ENCODE data around the gene CPS1. TPM values are rescaled to one million over a fixed set of nuclear protein-coding genes. Genes with fewer than 3 reads are reported as not detected.

CPS1 gene
- total RNA-seq, 1 donor from 2014 or later = 4.4 TPM

DNA sequence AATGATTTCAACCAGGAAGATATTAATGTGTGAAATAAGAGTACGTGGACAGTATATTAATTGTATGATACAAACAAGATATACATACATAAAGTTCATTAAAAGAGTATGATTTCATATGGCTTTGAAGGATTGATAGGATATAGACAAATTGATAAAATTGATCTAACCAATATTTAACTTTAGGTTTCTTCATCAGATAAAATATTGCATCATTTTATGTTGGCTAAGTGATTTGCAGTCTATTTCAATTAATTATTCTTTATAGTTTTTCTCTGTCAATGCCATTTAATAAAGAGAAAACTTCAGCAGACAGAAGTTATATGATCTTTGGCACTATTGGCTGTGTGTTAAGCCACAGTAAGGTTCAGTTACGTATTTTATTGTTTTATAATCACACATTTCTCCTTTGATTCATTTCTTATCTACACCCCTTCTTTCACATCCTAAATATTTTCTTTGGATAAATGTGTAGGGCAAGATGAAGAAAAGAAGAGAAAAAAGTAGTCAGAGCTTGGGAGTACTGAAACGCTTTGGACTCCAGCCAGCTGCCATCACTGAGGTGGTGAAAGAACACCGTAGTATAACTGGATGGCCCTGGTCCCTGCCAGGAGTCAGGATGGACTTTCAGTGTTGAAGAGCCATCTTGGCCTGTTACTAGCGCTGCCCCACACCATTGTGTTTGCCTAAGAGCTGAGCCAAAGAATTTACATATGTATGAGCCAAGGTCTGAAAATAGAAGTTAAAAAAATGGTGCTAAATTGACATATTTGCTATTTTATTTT lies 9.8 kb upstream of the CPS1 start:
- Mint-ChIP-seq H3K27ac (no peak overlapping the region), H3K4me1 (peaks cover 10% of the 10 kb centered on the region), H3K9me3 (no peaks in the 10 kb centered on the region), H3K27me3 (ENCODE audit: low read depth) (peaks cover 1% of the 10 kb centered on the region), H3K4me3 (no peak overlapping the region), H3K36me3 (no peaks in the 10 kb centered on the region)
- TF ChIP-seq, protein P1, sequence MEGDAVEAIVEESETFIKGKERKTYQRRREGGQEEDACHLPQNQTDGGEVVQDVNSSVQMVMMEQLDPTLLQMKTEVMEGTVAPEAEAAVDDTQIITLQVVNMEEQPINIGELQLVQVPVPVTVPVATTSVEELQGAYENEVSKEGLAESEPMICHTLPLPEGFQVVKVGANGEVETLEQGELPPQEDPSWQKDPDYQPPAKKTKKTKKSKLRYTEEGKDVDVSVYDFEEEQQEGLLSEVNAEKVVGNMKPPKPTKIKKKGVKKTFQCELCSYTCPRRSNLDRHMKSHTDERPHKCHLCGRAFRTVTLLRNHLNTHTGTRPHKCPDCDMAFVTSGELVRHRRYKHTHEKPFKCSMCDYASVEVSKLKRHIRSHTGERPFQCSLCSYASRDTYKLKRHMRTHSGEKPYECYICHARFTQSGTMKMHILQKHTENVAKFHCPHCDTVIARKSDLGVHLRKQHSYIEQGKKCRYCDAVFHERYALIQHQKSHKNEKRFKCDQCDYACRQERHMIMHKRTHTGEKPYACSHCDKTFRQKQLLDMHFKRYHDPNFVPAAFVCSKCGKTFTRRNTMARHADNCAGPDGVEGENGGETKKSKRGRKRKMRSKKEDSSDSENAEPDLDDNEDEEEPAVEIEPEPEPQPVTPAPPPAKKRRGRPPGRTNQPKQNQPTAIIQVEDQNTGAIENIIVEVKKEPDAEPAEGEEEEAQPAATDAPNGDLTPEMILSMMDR (IDR thresholded peaks at IDR 0.05; ENCODE audit: unreplicated experiment) = no peak
- DNase-seq (ENCODE audit: low spot score in 2 of 2, unreplicated experiment in 2 of 2) = no peak

DNA sequence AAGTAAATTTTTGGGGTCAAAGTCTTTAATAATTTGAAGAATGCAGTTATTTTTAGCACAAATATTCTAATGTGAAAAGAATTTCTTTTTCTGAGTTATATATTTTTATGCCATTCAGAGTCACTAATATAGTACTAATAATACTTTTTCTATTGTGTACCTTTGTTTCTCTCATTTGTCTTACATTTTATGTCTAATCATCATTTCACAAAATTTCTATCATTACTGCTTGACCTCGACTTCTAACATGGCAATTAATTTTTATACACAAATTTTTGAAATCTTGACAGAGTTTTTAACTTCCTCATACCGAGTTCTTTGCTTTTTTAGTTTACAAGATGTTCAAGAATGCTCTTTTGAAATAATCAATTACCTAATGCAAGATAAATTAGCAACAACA lies 8.4 kb upstream of the CPS1 start:
- Mint-ChIP-seq H3K27me3 (ENCODE audit: low read depth) (no peaks in the 10 kb centered on the region), H3K4me3 (no peak overlapping the region), H3K4me1 (peaks cover 12% of the 10 kb centered on the region), H3K36me3 (no peaks in the 10 kb centered on the region), H3K27ac (no peak overlapping the region), H3K9me3 (no peaks in the 10 kb centered on the region)
- no peak for DNase-seq (ENCODE audit: low spot score in 2 of 2, unreplicated experiment in 2 of 2)
- TF ChIP-seq, protein P1 (IDR thresholded peaks at IDR 0.05; ENCODE audit: unreplicated experiment) = no peak

DNA sequence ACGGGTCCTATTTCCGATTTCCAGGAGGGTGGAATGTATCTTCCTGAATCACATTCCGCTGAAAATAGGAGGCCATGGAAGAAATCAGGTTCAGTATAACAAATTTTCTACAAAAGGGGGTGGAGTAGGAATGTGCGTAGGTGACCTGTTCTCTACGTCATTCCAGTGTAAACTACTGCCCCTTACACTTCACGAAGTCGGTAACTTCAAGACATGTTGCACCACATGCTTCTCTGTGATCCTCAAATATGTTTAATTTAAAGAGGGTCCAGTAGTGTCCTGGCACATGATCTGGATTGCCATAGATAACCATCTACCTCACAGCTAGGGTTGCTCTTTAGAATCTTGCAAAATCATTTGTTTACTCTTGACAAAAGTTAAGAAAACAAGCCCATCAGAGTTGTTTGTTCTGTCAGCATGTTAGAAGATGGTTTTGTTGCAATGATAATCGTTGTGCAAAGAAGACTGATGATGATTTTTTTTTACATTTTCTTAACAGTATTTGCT lies 7.5 kb upstream of the CPS1 start:
- peaks cover 16% of the 10 kb centered on the region for H3K4me1 Mint-ChIP-seq
- H3K27ac Mint-ChIP-seq = no peak overlapping the region
- no peaks in the 10 kb centered on the region for H3K36me3 Mint-ChIP-seq
- DNase-seq (ENCODE audit: low spot score in 2 of 2, unreplicated experiment in 2 of 2) = no peak
- H3K27me3 Mint-ChIP-seq (ENCODE audit: low read depth) = no peaks in the 10 kb centered on the region
- TF ChIP-seq, protein P1 (IDR thresholded peaks at IDR 0.05; ENCODE audit: unreplicated experiment) = no peak
- no peaks in the 10 kb centered on the region for H3K9me3 Mint-ChIP-seq
- H3K4me3 Mint-ChIP-seq = no peak overlapping the region

DNA sequence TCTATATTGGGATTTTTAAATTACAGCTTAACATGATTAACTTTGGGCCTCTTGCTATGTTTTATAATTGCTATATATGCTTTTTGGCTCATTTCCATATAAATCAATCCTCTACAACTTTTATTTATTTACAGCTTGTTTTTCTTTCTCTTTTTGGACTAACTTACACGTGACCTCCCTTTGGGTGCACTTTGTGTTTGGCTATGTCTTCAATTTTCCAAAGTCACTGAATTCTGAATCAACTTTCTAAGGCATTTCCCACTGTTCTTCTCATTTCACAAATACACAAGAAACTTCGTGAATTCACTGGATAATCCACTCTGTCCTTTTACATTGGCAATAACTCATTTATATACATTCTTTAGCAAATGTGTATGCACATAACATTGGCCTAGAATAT lies 5.4 kb upstream of the CPS1 start:
- Mint-ChIP-seq H3K4me1 (peaks cover 11% of the 10 kb centered on the region), H3K4me3 (no peak overlapping the region), H3K9me3 (no peaks in the 10 kb centered on the region), H3K27me3 (ENCODE audit: low read depth) (no peaks in the 10 kb centered on the region), H3K27ac (no peak overlapping the region), H3K36me3 (no peaks in the 10 kb centered on the region)
- TF ChIP-seq, protein P1 (IDR thresholded peaks at IDR 0.05; ENCODE audit: unreplicated experiment) = no peak
- DNase-seq (ENCODE audit: low spot score in 2 of 2, unreplicated experiment in 2 of 2) = no peak

DNA sequence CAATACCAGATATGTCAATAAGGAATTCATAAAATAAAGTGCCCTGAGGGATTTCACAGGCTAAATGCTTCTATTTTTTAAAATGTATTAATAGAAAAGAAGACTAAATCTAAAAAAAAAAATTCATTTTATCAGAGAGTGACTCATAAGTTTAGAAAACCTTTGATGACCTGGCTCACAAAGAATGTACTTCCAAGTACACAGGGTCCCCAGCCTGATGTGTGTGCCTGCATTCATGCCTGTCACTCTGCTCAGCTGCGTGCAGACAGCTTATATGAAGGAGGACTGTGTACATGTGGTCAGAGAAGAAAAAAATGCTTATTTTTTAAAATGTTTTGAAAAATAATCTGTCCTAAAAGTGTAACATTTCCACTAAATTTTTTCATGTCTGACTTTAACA lies 3.0 kb upstream of the CPS1 start:
- Mint-ChIP-seq H3K27ac (no peak overlapping the region), H3K4me3 (no peak overlapping the region), H3K36me3 (no peaks in the 10 kb centered on the region), H3K4me1 (peaks cover 15% of the 10 kb centered on the region), H3K27me3 (ENCODE audit: low read depth) (peaks cover 3% of the 10 kb centered on the region), H3K9me3 (no peaks in the 10 kb centered on the region)
- TF ChIP-seq, protein P1 (IDR thresholded peaks at IDR 0.05; ENCODE audit: unreplicated experiment) = no peak
- no peak for DNase-seq (ENCODE audit: low spot score in 2 of 2, unreplicated experiment in 2 of 2)

Data from mesothelial cell of epicardium (in vitro differentiated cells).